Hepatocyte (in vitro differentiated cells): ENCODE measurements around the gene OAS3.

Source experiments
- EZH2 ChIP-seq: fragments of 200-600 bp; sonication (generic); IDR thresholded peaks from 2 replicates; pipeline ENCODE4 v1.6.1; 2016; ENCODE audit warnings: antibody characterized with exemption, mild to moderate bottlenecking, borderline replicate concordance
- EZH2phosphoT487 ChIP-seq: fragments of 200-600 bp; sonication (generic); IDR thresholded peaks from one replicate; pipeline ENCODE4 v1.6.1; 2018; ENCODE audit warnings: antibody characterized with exemption, mild to moderate bottlenecking, low read depth, moderate library complexity; ENCODE audit not compliant: unreplicated experiment, severe bottlenecking
- TF ChIP-seq, protein P1 (sequence below): fragments of 200-600 bp; sonication (generic); IDR thresholded peaks from 2 replicates; pipeline ENCODE4 v1.5.1; 2016; ENCODE audit warnings: antibody characterized with exemption, mild to moderate bottlenecking; ENCODE audit not compliant: poor library complexity

DNA sequence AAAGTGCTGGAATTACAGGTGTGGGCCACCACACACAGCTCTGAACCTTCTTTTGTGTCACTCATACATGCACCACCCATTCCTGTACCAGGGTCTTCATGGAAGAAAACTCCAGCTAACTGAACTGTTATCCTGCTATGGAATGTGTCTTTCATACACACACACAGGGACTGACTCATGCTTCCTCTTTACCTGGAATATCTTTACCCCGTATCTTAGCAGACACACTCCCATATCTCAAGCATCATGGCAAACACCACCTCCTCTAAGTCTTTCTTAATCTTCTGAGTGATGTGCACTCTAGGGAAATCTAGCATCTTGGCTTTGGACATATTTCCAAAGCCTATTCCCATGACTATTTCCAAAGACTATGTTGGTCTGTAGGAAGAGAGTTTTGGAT, 83.2 kb downstream of the OAS3 start:
- TF ChIP-seq, protein P1, sequence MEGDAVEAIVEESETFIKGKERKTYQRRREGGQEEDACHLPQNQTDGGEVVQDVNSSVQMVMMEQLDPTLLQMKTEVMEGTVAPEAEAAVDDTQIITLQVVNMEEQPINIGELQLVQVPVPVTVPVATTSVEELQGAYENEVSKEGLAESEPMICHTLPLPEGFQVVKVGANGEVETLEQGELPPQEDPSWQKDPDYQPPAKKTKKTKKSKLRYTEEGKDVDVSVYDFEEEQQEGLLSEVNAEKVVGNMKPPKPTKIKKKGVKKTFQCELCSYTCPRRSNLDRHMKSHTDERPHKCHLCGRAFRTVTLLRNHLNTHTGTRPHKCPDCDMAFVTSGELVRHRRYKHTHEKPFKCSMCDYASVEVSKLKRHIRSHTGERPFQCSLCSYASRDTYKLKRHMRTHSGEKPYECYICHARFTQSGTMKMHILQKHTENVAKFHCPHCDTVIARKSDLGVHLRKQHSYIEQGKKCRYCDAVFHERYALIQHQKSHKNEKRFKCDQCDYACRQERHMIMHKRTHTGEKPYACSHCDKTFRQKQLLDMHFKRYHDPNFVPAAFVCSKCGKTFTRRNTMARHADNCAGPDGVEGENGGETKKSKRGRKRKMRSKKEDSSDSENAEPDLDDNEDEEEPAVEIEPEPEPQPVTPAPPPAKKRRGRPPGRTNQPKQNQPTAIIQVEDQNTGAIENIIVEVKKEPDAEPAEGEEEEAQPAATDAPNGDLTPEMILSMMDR: no peak
- TF ChIP-seq EZH2 (no peak), EZH2phosphoT487 (no peak)
